Gastroesophageal sphincter (tissue), 3 donors: ENCODE results near the gene FAM234A.

Experiments used
- EP300 ChIP-seq: sonication (generic); formaldehyde crosslinking; IDR thresholded peaks from one replicate; pipeline ENCODE4 v1.6.1; 2017; ENCODE audit warnings: antibody characterized with exemption, mild to moderate bottlenecking
- POLR2A ChIP-seq, 2 donors: fragments of 450-650 bp; IDR thresholded peaks; one replicate each; pipeline ENCODE4 v1.6.1; 2017; ENCODE audit warnings: antibody characterized with exemption in 2 of 2, mild to moderate bottlenecking in 2 of 2, moderate library complexity in 1 of 2
- POLR2AphosphoS5 ChIP-seq: sonication (generic); formaldehyde crosslinking; IDR thresholded peaks from one replicate; pipeline ENCODE4 v1.6.1; 2017; ENCODE audit warnings: antibody characterized with exemption
- TF ChIP-seq, protein P1 (sequence below), 4 experiments: fragments of 200-600 bp in 2 of 4; fragments of 450-650 bp in 2 of 4; sonication (generic) in 1 of 4; IDR thresholded peaks; one replicate each; pipeline ENCODE4 v1.5.1; 2017 to 2019; ENCODE audit warnings: antibody characterized with exemption in 4 of 4, mild to moderate bottlenecking in 2 of 4, moderate library complexity in 2 of 4

DNA sequence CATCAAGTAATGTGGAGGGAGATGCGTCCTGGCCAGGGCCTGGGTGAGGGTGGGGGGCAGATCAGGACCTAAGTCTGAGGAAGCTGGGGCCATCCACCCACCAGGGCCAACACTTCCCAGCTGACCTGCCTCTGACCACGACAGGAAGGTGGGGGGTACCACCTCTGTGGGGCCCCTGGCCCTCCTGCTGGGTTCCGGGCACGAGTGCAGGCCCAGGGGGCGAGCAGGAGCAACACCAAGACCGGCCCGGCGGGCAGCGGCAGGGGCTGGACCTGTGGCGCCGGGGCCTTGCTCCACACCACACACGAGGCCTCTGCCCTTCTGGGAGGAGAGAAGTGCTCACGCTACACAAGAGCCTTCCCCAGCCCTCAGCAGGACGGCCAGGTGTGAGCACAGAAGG, 61.7 kb downstream of the FAM234A start:
- TF ChIP-seq, protein P1, sequence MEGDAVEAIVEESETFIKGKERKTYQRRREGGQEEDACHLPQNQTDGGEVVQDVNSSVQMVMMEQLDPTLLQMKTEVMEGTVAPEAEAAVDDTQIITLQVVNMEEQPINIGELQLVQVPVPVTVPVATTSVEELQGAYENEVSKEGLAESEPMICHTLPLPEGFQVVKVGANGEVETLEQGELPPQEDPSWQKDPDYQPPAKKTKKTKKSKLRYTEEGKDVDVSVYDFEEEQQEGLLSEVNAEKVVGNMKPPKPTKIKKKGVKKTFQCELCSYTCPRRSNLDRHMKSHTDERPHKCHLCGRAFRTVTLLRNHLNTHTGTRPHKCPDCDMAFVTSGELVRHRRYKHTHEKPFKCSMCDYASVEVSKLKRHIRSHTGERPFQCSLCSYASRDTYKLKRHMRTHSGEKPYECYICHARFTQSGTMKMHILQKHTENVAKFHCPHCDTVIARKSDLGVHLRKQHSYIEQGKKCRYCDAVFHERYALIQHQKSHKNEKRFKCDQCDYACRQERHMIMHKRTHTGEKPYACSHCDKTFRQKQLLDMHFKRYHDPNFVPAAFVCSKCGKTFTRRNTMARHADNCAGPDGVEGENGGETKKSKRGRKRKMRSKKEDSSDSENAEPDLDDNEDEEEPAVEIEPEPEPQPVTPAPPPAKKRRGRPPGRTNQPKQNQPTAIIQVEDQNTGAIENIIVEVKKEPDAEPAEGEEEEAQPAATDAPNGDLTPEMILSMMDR (IDR thresholded peaks at IDR 0.05) = no peak
- TF ChIP-seq POLR2A (IDR thresholded peaks at IDR 0.05) = no peak
- no peak for TF ChIP-seq POLR2AphosphoS5
- no peak for TF ChIP-seq EP300
